GM18520 (cell line): ENCODE results near the gene KMT2A.
"Not testable (repeated sequence)": the region's sequence is repeated elsewhere in the genome, so short reads cannot be mapped to it uniquely, and the experiment has no call there.

ENCODE experiments used
- ATAC-seq: cut with Tn5 transposase; IDR thresholded peaks from one replicate; pipeline ENCODE4 v1.9.1; 2021; ENCODE audit not compliant: unreplicated experiment

The KMT2A gene

DNA sequence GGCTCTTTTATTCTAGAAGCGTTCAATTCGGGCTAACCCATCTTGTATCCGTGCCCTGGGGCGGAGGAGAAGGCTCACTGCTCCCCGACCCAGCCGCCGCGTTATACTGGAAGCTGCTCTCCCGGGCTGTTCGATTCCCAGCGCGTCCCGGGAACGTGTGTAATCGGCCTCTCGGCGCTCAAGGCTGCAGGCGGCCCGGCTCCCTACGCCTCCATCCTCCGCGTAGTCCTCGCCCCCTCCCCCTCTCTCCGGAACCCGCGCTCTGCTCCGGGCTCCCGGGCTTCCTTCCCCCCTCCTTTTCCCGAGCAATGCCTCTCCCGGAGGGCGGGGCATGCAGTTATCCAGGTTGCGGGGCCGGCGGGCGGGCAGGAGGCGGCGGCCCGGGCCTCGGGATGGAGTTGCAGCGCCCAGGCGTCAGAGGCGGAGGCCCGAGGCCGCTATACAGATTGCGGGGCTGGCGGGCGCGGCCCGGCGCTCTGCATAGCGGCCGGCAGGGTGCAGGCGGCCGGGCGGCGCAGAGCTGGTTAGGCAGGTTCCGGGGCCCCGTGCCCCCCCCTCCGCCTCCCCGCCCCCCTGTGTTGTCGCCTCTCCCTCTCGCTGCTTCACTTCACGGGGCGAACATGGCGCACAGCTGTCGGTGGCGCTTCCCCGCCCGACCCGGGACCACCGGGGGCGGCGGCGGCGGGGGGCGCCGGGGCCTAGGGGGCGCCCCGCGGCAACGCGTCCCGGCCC is at the start of gene KMT2A:
TSS of gene KMT2A (plus strand) at position 600 of the 732 bp plus-strand sequence. CDS start at position 621, 21 bp downstream.
- ATAC-seq, result peak; percentile 54

DNA sequence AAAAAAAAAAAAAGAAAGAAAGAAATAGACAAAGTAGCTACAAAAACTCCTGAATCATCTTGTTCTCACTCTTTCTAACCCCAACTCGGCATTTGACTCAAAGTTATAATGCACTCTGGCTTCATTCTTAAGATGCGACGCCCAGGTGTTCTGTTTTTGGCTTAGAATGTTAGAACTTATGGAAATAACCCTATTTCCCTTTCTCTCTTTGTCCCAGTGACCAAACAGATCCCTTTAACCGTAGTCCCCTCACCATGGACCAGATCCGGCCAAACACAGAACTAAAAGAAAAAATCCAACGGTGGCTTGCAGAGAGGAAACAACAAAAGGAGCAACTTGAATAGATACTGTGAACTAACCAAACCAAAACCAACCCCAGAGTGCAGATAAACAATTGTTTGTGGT is 40.2 kb upstream of the KMT2A start:
- no peak for ATAC-seq

GRCh38 chr11:118397448-118397847 is 38.8 kb upstream of the KMT2A start:
- ATAC-seq, result no peak

- ATAC-seq, result no peak
Observed at GRCh38 chr11:118398791-118399559, 37.3 kb upstream of the KMT2A start.

- ATAC-seq, result peak; percentile 38
Observed at GRCh38 chr11:118401151-118401879, 35.0 kb upstream of the KMT2A start, which contains the start of gene ATP5MG. Gene ATP5MG, plus strand, starts transcription at chr11:118401606. Its CDS starts 60 bp downstream, at chr11:118401666.

DNA sequence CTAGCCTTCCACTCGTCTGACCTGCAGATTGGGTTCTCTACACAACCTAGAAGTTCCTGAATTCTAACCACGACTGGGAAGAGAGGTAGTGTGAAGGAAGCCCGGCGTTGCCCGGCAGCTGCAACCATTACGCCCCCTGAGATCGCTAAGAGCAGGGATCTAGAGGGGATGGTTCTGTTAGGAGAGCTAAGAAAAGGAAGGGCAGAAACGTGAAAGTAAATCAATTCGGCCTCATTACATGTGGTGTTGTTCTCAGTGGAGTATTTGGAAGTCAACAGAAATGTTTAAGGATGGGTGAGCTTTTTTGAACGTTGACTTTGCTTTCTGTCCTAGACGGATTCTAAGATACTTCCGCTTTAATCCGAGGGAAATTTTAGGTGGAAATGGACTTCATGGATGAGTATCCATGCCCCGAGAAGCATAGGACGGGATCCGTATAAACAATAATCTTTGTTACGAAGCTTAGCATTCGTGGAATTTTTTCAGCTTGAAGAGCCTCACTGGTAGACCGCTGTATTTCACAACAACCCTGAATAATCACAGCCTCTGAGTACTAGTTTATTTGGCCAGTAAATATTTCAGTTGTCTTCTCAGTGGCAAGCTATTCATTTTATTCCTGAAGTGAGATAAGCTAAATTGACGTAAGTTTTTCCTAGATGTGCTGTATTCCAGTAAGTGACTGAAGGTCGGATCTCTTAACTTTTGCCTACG is 34.3 kb upstream of the KMT2A start:
- no peak for ATAC-seq

GRCh38 chr11:118402594-118402993 is 33.7 kb upstream of the KMT2A start:
- ATAC-seq, result not testable (repeated sequence)

GRCh38 chr11:118406599-118407166 is 29.6 kb upstream of the KMT2A start:
- ATAC-seq, result no peak

- ATAC-seq, result peak; percentile 48
Observed at GRCh38 chr11:118410055-118410745, 26.1 kb upstream of the KMT2A start.

GRCh38 chr11:118411530-118411929 is 24.8 kb upstream of the KMT2A start:
- ATAC-seq, result no peak

- no peak for ATAC-seq
Observed at GRCh38 chr11:118412921-118413320, 23.4 kb upstream of the KMT2A start.

DNA sequence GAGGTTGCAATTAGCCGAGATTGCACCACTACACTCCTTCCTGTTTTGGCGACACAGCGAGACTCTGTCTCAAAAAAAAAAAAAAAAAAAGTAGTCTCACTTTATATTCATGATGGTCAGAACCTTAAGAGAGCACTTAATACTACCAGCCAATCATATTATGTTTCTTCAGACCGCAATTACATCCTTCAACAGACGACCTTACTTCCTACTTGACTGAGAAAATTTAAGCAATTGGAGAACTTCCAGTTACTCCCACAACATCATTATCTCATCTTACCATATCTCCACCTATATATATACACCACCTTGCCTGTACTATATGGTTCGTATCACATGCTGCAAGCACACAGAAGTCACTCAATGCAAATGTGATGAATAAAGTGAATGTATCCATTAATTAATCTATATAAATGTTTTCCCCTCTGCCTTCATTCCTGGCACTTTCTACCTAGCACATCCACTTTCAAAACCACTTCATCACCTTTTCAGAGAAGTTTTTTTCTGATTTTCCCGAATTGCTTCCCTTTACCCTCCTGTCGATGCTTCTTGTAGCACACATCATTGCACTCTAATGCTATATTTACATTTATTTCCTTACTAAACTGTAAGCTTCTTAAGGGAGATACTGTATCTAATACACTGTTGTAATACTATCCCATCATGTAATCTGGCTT is 21.1 kb upstream of the KMT2A start:
- ATAC-seq, result no peak

DNA sequence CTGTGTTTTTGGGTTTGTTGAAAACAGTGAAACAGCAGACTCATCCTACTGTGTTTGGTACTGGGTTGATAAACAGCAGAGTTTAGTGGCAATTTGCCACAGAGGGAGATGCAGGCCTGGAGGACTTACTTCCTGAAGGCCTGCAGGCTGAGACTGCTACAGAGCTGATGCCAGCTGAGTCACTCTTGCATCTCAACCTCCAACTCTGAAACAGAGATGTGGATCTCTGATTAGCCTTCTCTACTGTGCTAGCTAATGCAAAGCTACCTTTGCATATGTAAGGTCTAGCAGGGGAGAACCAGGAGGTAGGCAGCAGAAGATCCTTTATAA is 20.6 kb upstream of the KMT2A start:
- ATAC-seq, result no peak

GRCh38 chr11:118416900-118417299 is 19.4 kb upstream of the KMT2A start:
- not testable (repeated sequence) for ATAC-seq

- no peak for ATAC-seq
Observed at GRCh38 chr11:118417801-118418200, 18.5 kb upstream of the KMT2A start.

- ATAC-seq, result no peak
Observed at GRCh38 chr11:118418766-118419165, 17.5 kb upstream of the KMT2A start.

DNA sequence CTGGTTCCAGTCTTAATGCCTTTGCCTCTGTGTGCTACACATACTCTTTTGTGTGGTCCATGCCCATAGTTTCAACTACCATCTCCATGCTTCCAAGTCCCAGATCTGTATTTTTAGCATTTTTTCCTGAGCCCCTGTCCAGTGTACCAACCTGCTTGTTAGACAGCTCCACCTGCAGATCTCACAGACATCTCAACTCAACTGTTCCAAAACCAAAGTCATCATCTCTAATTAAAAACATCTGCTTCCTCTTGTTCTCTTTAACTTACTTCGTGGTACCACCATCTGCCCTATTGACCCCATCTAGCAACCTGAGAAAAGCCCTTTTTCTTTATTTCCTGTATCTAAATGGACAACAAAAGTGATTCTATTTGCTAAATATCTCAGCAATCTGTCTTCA is 8.6 kb upstream of the KMT2A start:
- ATAC-seq, result no peak

- ATAC-seq, result no peak
Observed at GRCh38 chr11:118430956-118431355, 5.3 kb upstream of the KMT2A start.

DNA sequence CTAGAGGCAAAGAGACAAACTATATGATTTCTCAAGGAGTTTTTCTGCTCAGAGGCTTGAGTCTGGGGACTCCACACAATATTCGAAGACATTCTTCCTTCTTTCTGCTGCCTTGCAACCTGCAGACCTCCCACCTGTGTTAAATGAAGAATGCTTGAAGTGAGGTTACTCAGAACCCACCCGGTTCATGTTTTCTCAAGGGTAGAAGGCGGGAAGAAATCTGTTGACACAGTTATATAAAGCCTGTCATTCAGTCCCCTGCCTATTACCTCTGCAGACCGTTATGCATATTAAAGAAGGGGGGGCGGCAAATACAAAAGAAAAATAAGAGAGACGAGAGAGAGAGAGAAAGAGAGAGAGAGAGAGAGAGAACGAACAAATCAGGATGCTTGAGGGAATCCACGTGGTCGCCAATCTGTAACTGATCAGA is 2.2 kb upstream of the KMT2A start:
- no peak for ATAC-seq
